GM12873 (cell line): ENCODE measurements around the gene RBM48.

Experiments used
- CTCF ChIP-seq: IDR thresholded peaks from 2 replicates; pipeline ENCODE4 v1.5.1; 2012; ENCODE audit warnings: low read depth, mild to moderate bottlenecking, moderate library complexity, low read length, control low read depth; ENCODE audit not compliant: insufficient read depth; ENCODE audit errors: missing control alignments

The RBM48 gene

GRCh38 chr7:92584953-92585352 is 56.4 kb downstream of the RBM48 start:
- TF ChIP-seq CTCF = no peak

GRCh38 chr7:92586403-92586802 is 57.8 kb downstream of the RBM48 start:
- no peak for TF ChIP-seq CTCF

GRCh38 chr7:92586841-92587240 is 58.2 kb downstream of the RBM48 start:
- no peak for TF ChIP-seq CTCF
